ENCODE results near the gene GPC1.
A peak's percentile ranks its signal among the peaks of the same experiment; 100 is the strongest.

Gene GPC1

DNA sequence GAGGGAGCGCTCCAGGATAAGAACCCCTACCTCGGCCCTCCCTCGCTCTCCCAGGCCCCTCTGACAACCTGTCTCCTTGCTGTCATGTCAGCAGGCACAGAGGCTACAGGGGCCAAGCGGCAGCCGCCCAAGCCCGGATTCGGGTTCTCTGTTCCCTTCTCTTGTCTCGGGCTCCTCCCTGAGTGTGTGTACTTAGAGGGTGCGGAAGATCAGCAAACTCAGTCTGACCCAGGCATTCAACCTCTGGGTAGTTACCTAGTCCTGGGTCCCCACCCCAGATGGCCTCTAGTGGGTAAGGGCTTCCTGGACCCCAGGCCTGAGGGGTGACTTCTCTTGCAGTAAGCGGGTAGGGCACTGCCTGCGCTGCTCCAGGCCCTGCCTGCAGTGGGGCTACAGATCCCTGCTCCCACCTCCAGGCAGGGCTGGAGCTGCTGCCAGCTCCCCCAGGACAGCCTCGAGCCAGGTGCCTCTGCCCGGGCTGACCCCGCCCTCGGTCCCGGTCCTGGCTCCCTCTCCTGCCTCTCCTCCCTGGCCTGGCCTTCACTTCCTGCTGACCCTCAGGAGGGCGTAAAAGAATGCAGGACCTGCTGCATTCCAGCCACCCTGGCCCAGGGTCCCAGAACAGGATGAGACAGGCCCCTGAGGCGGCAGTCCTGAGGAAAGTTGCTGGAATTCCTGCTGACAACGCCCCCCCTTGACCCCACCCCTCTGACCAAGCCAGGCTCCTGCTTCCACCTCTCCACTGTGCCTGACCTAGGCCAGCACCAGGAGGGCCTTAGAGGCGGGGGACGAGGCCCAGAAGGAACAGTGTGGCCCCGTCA lies 22.0 kb downstream of the GPC1 start:
- Histone ChIP-seq H3K9me3 (ENCODE audit: control insufficient read depth, low read length) (no peaks in the 10 kb centered on the region), H3K27ac (ENCODE audit: insufficient read depth, low read depth, low read length, poor library complexity, severe bottlenecking) (no peak overlapping the region)

DNA sequence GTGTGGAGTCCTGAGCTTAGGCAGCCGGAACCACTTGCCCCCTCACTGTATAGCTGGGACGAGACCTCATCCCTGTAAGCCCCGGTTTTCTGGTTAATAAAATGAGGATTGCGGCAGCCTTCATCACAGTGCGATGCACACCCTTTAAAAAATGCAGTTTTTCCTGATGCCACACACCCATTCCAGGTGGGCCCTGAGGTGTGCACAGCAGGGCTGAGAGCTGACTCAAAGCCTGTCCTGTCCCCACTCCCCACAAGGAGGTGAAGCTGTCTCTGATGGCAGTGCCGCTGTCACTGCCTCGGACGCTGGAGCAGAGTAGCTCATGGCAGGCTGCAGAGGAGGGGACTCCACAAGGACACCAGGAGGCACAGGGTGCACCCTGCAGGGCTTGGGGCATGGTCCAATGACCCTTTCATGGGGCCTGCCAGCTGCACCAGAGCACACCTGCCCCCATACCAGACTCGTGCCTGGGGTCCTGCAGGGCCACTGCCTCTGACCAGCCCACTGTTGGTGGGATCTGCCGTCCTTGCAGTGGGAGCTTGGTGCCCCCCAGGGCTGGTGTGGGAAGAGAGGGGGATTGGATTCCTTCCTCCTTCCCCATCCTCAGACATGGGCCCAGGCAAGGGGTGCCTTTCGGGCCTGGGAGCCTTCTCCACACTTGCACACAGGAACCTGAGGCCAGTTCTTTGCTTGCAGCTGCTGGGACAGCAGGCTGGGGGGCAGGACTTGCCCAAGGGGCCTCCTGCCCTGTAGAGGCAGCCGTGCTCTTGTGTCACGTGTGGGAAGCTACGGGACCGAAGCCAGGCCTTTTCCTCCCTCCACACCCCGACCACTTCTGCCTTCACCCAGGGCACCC lies 22.8 kb downstream of the GPC1 start:
- Histone ChIP-seq H3K27ac (ENCODE audit: insufficient read depth, low read depth, low read length, poor library complexity, severe bottlenecking) (no peak overlapping the region), H3K4me3 (ENCODE audit: insufficient read depth, low read depth, low read length) (no peak overlapping the region), H3K36me3 (ENCODE audit: control insufficient read depth, insufficient read depth, low read length) (peaks cover 7% of the 10 kb centered on the region), H3K9me3 (ENCODE audit: control insufficient read depth, low read length) (no peaks in the 10 kb centered on the region), H3K27me3 (ENCODE audit: control insufficient read depth, insufficient read depth, low read length, poor library complexity, severe bottlenecking) (peaks cover 33% of the 10 kb centered on the region), H3K4me1 (ENCODE audit: control insufficient read depth, insufficient read depth, low read length) (peaks cover 63% of the 10 kb centered on the region)
- 87 to 89% methylated on average over 16 of the region's 16 CpGs for WGBS, 2 experiments

More for the DNA sequence above, 22.0 kb downstream of the GPC1 start:
- Histone ChIP-seq H3K27me3 (ENCODE audit: control insufficient read depth, insufficient read depth, low read length, poor library complexity, severe bottlenecking) (peaks cover 33% of the 10 kb centered on the region), H3K36me3 (ENCODE audit: control insufficient read depth, insufficient read depth, low read length) (peaks cover 4% of the 10 kb centered on the region), H3K4me3 (ENCODE audit: insufficient read depth, low read depth, low read length) (no peak overlapping the region), H3K4me1 (ENCODE audit: control insufficient read depth, insufficient read depth, low read length) (peaks cover 63% of the 10 kb centered on the region)
- WGBS, 2 experiments: 59 to 61% methylated on average over 22 of the region's 22 CpGs

DNA sequence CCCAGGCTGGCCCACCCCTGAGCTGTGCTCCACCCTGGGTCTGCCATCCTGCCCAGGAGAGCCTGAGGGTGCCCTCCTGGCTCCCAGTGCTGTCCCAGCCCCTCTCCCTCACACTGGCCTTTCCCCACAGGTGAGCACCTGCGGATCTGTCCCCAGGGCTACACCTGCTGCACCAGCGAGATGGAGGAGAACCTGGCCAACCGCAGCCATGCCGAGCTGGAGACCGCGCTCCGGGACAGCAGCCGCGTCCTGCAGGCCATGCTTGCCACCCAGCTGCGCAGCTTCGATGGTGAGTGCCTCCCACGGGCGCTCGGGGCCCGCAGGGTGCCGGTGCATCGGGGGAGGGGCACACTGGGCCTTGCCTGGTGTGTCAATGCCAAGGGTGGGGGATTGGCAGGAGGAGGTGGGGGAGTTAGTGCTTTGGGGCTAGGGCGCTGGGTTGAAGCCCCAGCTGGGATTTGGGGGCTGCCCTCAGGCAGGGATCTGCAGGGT lies 23.5 kb downstream of the GPC1 start:
- Histone ChIP-seq H3K27ac (ENCODE audit: insufficient read depth, low read depth, low read length, poor library complexity, severe bottlenecking) (no peak overlapping the region), H3K4me1 (ENCODE audit: control insufficient read depth, insufficient read depth, low read length) (peaks cover 63% of the 10 kb centered on the region), H3K9me3 (ENCODE audit: control insufficient read depth, low read length) (no peaks in the 10 kb centered on the region), H3K4me3 (ENCODE audit: insufficient read depth, low read depth, low read length) (no peak overlapping the region), H3K27me3 (ENCODE audit: control insufficient read depth, insufficient read depth, low read length, poor library complexity, severe bottlenecking) (peaks cover 29% of the 10 kb centered on the region), H3K36me3 (ENCODE audit: control insufficient read depth, insufficient read depth, low read length) (peaks cover 10% of the 10 kb centered on the region)
- WGBS, 2 experiments: 94 to 96% methylated on average over 18 of the region's 18 CpGs

DNA sequence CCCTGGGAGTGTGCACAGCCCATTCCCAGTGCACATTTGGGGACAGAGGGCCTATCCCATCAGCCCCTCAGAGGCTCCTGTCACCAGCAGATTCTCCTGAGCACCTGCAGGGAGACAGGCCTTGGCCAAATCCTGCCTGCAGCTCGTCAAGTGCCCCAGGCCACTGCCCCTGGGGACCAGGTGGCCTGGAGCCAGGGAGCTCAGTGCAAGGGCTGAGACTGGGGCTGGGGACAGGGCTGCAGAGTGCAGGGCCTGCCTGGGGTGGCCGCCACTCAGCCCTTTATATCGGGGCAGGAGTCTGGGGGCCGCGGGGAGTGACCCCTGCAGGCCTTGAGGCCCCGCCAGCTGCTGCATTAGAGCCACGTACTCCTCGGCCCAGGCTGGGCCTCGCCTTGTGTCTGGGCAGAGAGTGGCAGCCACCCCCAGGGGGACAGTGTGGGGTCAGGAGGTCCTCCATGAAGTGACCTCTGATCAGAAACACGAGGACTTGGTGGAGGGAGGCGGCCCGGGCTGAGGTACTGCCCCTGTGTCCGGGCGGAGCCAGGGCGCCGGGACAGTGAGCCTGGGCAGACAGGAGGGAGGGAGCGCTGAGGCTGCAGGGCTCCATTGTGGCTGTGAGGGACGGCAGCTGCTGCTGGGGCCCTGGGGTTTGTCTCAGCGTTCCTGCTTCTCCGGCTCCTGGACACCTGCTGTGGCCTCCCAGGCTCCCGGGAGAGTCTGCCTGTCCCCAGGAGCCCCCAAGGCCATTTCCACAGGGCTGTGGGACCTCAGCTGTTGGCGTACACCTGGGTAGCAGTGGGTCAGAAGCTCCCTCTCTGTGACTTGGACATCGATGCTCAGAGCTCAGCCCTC lies 24.2 kb downstream of the GPC1 start:
- Histone ChIP-seq H3K4me3 (ENCODE audit: insufficient read depth, low read depth, low read length) (no peak overlapping the region), H3K27me3 (ENCODE audit: control insufficient read depth, insufficient read depth, low read length, poor library complexity, severe bottlenecking) (peaks cover 22% of the 10 kb centered on the region), H3K4me1 (ENCODE audit: control insufficient read depth, insufficient read depth, low read length) (peaks cover 56% of the 10 kb centered on the region), H3K36me3 (ENCODE audit: control insufficient read depth, insufficient read depth, low read length) (peaks cover 11% of the 10 kb centered on the region), H3K9me3 (ENCODE audit: control insufficient read depth, low read length) (no peaks in the 10 kb centered on the region), H3K27ac (ENCODE audit: insufficient read depth, low read depth, low read length, poor library complexity, severe bottlenecking) (peak overlapping the region; percentile 36)
- 58 to 62% methylated on average over 23 of the region's 23 CpGs for WGBS, 2 experiments

DNA sequence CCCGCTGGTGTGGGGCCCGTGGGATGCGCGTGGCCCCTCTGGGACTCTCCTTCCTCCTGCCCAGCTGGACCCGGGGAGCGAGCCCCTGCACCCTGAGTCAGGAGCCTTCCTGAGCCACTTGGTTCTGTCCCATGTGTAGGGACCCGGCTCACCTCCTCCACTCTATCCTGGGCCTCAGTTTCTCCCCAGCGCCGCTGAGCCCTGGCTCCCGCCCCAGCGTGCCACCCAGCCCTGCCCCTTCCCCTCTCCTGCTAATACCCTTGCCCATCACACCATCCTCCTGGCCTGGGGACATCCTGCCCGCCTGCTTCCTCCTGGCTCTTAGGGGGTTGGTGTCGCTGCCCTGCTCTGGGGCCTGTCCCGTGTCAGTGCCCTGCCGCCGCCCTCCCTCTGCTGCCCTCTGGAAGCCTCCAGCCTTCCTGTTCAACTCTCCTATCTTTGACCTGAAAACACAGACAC lies 24.8 kb downstream of the GPC1 start:
- Histone ChIP-seq H3K9me3 (ENCODE audit: control insufficient read depth, low read length) (no peaks in the 10 kb centered on the region), H3K4me1 (ENCODE audit: control insufficient read depth, insufficient read depth, low read length) (peaks cover 49% of the 10 kb centered on the region), H3K27me3 (ENCODE audit: control insufficient read depth, insufficient read depth, low read length, poor library complexity, severe bottlenecking) (peaks cover 15% of the 10 kb centered on the region), H3K36me3 (ENCODE audit: control insufficient read depth, insufficient read depth, low read length) (peaks cover 11% of the 10 kb centered on the region), H3K27ac (ENCODE audit: insufficient read depth, low read depth, low read length, poor library complexity, severe bottlenecking) (peak overlapping the region; percentile 36), H3K4me3 (ENCODE audit: insufficient read depth, low read depth, low read length) (no peak overlapping the region)
- WGBS, 2 experiments: 93 to 94% methylated on average over 16 of the region's 16 CpGs

DNA sequence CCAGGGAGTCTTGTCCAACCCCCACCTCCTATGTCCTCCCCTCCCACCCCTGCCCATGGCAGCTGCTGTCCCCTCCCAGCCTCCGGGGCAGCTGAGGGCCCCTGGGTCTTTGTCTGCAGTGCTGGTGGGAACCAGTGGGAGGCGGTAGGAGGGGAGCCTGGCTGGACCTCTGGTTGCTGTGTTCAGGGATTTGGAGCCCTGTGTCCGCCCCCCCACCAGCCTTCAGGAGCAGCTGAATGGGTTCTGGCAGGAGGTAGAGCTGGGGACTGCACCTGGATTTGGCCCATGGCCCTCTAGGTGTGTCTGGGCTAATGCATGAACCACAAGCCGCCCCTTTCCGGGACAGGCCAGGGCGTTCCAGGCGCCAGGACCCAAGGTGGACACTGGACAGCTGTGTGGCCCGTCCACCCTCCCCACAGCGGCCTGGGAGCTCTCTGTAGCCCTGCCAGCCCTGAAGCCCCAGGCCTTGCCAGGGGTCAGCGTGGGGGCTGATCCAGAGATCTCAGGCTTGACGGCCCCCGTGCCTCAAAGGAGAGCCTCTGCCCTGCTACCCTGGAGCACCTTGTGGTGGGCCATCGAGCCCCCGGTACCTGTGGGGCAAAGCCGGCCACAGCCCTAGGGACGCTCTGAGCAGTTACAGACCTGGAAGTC lies 25.4 kb downstream of the GPC1 start:
- WGBS, 2 experiments: 91 to 94% methylated on average over 16 of the region's 16 CpGs
- H3K4me1 ChIP-seq (ENCODE audit: control insufficient read depth, insufficient read depth, low read length): peaks cover 43% of the 10 kb centered on the region

DNA sequence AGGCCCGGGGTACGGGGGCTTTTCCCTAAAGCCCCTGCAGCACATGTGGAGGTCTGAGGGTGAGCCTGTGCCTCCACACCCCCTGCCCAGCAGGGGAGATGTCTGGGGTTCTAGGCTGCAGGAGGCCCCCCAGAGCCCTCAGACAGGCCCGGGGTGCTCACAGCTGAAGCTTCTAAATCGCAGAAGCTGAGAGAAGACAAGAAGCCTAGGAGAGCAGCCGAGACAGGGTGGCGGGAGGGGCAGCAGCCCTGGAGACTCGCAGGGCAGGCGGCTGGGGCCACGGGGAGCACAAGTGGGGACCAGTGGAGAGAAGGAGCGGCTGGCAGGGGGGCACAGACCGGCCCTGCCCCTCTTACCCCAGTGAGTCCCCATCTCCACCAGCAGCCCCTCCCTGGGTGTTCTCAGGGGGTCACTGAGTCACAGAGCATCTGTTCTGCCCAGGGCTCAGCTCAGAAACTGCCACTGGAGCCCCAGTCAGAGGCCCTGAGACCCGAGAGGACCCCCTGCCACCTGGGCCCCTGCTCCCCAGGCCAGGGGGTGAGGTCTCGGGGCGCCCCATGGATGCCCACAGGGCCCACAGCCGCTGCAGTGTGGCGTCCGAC lies 26.1 kb downstream of the GPC1 start:
- peaks cover 2% of the 10 kb centered on the region for H3K27me3 ChIP-seq (ENCODE audit: control insufficient read depth, insufficient read depth, low read length, poor library complexity, severe bottlenecking)
- H3K9me3 ChIP-seq (ENCODE audit: control insufficient read depth, low read length): no peaks in the 10 kb centered on the region
- peaks cover 36% of the 10 kb centered on the region for H3K4me1 ChIP-seq (ENCODE audit: control insufficient read depth, insufficient read depth, low read length)
- WGBS, 2 experiments: 94 to 95% methylated on average over 17 of the region's 17 CpGs
- no peak overlapping the region for H3K27ac ChIP-seq (ENCODE audit: insufficient read depth, low read depth, low read length, poor library complexity, severe bottlenecking)
- H3K36me3 ChIP-seq (ENCODE audit: control insufficient read depth, insufficient read depth, low read length): peaks cover 11% of the 10 kb centered on the region
- H3K4me3 ChIP-seq (ENCODE audit: insufficient read depth, low read depth, low read length): no peak overlapping the region

More for the DNA sequence above, 25.4 kb downstream of the GPC1 start:
- H3K4me3 ChIP-seq (ENCODE audit: insufficient read depth, low read depth, low read length): no peak overlapping the region
- peaks cover 11% of the 10 kb centered on the region for H3K36me3 ChIP-seq (ENCODE audit: control insufficient read depth, insufficient read depth, low read length)
- no peaks in the 10 kb centered on the region for H3K9me3 ChIP-seq (ENCODE audit: control insufficient read depth, low read length)
- peaks cover 9% of the 10 kb centered on the region for H3K27me3 ChIP-seq (ENCODE audit: control insufficient read depth, insufficient read depth, low read length, poor library complexity, severe bottlenecking)
- H3K27ac ChIP-seq (ENCODE audit: insufficient read depth, low read depth, low read length, poor library complexity, severe bottlenecking): no peak overlapping the region

DNA sequence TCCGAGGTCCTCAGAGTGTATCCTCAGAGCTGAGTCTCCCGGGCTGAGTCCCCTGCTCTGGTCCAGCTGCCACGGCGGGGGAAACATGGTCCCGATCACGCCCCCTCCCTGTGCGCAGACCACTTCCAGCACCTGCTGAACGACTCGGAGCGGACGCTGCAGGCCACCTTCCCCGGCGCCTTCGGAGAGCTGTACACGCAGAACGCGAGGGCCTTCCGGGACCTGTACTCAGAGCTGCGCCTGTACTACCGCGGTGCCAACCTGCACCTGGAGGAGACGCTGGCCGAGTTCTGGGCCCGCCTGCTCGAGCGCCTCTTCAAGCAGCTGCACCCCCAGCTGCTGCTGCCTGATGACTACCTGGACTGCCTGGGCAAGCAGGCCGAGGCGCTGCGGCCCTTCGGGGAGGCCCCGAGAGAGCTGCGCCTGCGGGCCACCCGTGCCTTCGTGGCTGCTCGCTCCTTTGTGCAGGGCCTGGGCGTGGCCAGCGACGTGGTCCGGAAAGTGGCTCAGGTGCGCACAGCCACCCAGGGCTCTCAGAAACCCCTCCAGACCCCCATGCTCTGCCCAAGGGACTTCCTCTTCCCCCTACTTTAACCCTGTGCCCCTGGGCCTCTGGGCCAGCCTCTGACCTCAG lies 26.7 kb downstream of the GPC1 start:
- Histone ChIP-seq H3K4me1 (ENCODE audit: control insufficient read depth, insufficient read depth, low read length) (peaks cover 31% of the 10 kb centered on the region), H3K36me3 (ENCODE audit: control insufficient read depth, insufficient read depth, low read length) (peaks cover 11% of the 10 kb centered on the region), H3K9me3 (ENCODE audit: control insufficient read depth, low read length) (no peaks in the 10 kb centered on the region), H3K4me3 (ENCODE audit: insufficient read depth, low read depth, low read length) (no peak overlapping the region), H3K27me3 (ENCODE audit: control insufficient read depth, insufficient read depth, low read length, poor library complexity, severe bottlenecking) (no peaks in the 10 kb centered on the region), H3K27ac (ENCODE audit: insufficient read depth, low read depth, low read length, poor library complexity, severe bottlenecking) (no peak overlapping the region)
- WGBS, 2 experiments: 95 to 97% methylated on average over 41 of the region's 41 CpGs
